ENCODE data around the gene HABP4. TPM values are rescaled to one million over a fixed set of nuclear protein-coding genes. Genes with fewer than 3 reads are reported as not detected.
A peak's percentile ranks its signal among the peaks of the same experiment; 100 is the strongest.

Gene HABP4
- total RNA-seq, 1 experiment from 2014 or later = 21.0 TPM

DNA sequence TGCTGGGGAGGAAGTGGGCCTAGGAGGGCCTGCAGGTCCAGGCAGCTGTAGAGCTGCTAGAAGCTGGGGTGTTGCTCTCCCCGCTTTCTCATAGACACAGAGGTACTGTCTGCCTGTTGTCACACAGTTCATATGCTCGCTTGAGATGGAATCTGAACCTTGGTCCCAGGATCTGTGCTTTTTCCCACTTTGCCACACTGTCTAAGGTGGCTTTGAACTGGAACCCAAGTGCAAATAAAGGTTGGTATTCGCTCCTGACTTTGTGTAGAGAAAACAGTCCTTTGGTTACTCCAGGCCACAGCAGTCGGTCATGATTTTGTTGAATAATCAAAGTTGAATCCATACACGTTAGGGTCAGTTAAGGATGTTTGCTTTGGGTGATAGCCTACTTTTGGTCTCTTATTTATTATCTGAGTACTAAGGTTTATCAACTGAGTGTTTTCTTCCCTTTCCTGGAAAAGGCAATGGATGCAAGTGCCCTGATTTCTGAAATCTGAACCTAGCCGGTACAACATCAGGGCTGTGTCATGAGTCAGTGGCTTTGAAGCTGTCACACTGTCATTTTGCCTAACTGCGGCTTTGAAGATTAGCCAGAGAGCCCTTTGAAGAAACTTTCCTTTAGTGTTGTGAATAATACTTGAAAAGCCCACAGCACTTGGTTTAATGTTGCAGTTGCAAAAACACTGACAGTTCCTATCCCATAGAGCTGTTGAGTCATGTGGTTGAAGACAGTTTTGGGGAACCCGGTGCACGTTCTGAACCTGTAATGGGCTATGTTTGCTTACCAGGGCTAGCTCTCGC is 41.3 kb downstream of the HABP4 start:
- peak; percentile 76 for ATAC-seq
- no TSS peak for BruUV-seq (replicated peaks)
- TF ChIP-seq POLR2A (IDR thresholded peaks at IDR 0.05; ENCODE audit: borderline replicate concordance, extremely low read depth, insufficient read depth, insufficient read length) (no peak), POLR2AphosphoS5 (IDR thresholded peaks at IDR 0.05; ENCODE audit: low read depth, low read length) (peak; percentile 31; the same call in 1 of the 2 replicates), TCF7L2 (IDR thresholded peaks at IDR 0.05; ENCODE audit: borderline replicate concordance, extremely low read depth, insufficient read depth, insufficient read length) (peak; percentile 63), FOSL1 (IDR thresholded peaks at IDR 0.05; ENCODE audit: low read depth) (peak; percentile 61; the same call in 1 of the 2 replicates), EGR1 (IDR thresholded peaks at IDR 0.05; ENCODE audit: low read depth) (no peak), EZH2 (IDR thresholded peaks at IDR 0.05) (no peak), CBX3 (IDR thresholded peaks at IDR 0.05; ENCODE audit: low read depth) (no peak), JUND (IDR thresholded peaks at IDR 0.05) (peak; percentile 81), ELF1 (IDR thresholded peaks at IDR 0.05; ENCODE audit: borderline replicate concordance, low read depth) (no peak), SIN3A (IDR thresholded peaks at IDR 0.05; ENCODE audit: low read depth) (peak; percentile 85), RAD21 (IDR thresholded peaks at IDR 0.05; ENCODE audit: low read depth) (no peak), SRF (IDR thresholded peaks at IDR 0.05; ENCODE audit: low read depth) (0 out of 2 replicates have a peak, but pooled peaks have one; percentile 13), SP1 (IDR thresholded peaks at IDR 0.05; ENCODE audit: low read depth) (peak; percentile 64), YY1 (IDR thresholded peaks at IDR 0.05; ENCODE audit: extremely low read depth, insufficient replicate concordance, low read depth, low read length) (no peak)
- TF ChIP-seq, protein P1, sequence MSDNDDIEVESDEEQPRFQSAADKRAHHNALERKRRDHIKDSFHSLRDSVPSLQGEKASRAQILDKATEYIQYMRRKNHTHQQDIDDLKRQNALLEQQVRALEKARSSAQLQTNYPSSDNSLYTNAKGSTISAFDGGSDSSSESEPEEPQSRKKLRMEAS (IDR thresholded peaks at IDR 0.05) = peak; percentile 21; the same call in 1 of the 2 replicates
- TF ChIP-seq, protein P2, sequence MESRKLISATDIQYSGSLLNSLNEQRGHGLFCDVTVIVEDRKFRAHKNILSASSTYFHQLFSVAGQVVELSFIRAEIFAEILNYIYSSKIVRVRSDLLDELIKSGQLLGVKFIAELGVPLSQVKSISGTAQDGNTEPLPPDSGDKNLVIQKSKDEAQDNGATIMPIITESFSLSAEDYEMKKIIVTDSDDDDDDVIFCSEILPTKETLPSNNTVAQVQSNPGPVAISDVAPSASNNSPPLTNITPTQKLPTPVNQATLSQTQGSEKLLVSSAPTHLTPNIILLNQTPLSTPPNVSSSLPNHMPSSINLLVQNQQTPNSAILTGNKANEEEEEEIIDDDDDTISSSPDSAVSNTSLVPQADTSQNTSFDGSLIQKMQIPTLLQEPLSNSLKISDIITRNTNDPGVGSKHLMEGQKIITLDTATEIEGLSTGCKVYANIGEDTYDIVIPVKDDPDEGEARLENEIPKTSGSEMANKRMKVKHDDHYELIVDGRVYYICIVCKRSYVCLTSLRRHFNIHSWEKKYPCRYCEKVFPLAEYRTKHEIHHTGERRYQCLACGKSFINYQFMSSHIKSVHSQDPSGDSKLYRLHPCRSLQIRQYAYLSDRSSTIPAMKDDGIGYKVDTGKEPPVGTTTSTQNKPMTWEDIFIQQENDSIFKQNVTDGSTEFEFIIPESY (IDR thresholded peaks at IDR 0.05; ENCODE audit: extremely low read depth, insufficient replicate concordance, low read length) = no peak
- TF ChIP-seq, protein P3, sequence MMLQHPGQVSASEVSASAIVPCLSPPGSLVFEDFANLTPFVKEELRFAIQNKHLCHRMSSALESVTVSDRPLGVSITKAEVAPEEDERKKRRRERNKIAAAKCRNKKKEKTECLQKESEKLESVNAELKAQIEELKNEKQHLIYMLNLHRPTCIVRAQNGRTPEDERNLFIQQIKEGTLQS (IDR thresholded peaks at IDR 0.05) = no peak
- TF ChIP-seq, protein P4, sequence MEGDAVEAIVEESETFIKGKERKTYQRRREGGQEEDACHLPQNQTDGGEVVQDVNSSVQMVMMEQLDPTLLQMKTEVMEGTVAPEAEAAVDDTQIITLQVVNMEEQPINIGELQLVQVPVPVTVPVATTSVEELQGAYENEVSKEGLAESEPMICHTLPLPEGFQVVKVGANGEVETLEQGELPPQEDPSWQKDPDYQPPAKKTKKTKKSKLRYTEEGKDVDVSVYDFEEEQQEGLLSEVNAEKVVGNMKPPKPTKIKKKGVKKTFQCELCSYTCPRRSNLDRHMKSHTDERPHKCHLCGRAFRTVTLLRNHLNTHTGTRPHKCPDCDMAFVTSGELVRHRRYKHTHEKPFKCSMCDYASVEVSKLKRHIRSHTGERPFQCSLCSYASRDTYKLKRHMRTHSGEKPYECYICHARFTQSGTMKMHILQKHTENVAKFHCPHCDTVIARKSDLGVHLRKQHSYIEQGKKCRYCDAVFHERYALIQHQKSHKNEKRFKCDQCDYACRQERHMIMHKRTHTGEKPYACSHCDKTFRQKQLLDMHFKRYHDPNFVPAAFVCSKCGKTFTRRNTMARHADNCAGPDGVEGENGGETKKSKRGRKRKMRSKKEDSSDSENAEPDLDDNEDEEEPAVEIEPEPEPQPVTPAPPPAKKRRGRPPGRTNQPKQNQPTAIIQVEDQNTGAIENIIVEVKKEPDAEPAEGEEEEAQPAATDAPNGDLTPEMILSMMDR (IDR thresholded peaks at IDR 0.05 in 2 of 3, conservative IDR thresholded peaks at IDR 0.05 in 1 of 3; ENCODE audit: borderline replicate concordance in 1 of 3, insufficient read depth in 1 of 3, low read depth in 2 of 3, low read length in 2 of 3) = no peak
- TF ChIP-seq, protein P5, sequence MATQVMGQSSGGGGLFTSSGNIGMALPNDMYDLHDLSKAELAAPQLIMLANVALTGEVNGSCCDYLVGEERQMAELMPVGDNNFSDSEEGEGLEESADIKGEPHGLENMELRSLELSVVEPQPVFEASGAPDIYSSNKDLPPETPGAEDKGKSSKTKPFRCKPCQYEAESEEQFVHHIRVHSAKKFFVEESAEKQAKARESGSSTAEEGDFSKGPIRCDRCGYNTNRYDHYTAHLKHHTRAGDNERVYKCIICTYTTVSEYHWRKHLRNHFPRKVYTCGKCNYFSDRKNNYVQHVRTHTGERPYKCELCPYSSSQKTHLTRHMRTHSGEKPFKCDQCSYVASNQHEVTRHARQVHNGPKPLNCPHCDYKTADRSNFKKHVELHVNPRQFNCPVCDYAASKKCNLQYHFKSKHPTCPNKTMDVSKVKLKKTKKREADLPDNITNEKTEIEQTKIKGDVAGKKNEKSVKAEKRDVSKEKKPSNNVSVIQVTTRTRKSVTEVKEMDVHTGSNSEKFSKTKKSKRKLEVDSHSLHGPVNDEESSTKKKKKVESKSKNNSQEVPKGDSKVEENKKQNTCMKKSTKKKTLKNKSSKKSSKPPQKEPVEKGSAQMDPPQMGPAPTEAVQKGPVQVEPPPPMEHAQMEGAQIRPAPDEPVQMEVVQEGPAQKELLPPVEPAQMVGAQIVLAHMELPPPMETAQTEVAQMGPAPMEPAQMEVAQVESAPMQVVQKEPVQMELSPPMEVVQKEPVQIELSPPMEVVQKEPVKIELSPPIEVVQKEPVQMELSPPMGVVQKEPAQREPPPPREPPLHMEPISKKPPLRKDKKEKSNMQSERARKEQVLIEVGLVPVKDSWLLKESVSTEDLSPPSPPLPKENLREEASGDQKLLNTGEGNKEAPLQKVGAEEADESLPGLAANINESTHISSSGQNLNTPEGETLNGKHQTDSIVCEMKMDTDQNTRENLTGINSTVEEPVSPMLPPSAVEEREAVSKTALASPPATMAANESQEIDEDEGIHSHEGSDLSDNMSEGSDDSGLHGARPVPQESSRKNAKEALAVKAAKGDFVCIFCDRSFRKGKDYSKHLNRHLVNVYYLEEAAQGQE (IDR thresholded peaks at IDR 0.05; ENCODE audit: low read depth) = no peak

More for the DNA sequence above, 41.3 kb downstream of the HABP4 start:
- no peak overlapping the region for H2AFZ ChIP-seq (ENCODE audit: low read depth, low read length, poor library complexity, severe bottlenecking)
- H3K4me3 ChIP-seq (replicated peaks in 1 of 2; ENCODE audit: low read depth in 1 of 2, low read length in 2 of 2) = no peak overlapping the region
- CTCF ChIA-PET = no interaction called here
- RAD21 ChIA-PET (ENCODE audit: low non-redundant PET in 1 of 2, low total read pairs in 2 of 2, uncharacterized antibody in 2 of 2, unreplicated experiment in 2 of 2) = no interaction called here
- H4K20me1 ChIP-seq (ENCODE audit: insufficient read depth) = no peaks in the 10 kb centered on the region
- H3K9ac ChIP-seq (ENCODE audit: low read length) = no peak overlapping the region
- peak overlapping the region; percentile 51 for H3K4me2 ChIP-seq (ENCODE audit: low read length)
- no peaks in the 10 kb centered on the region for H3K9me2 ChIP-seq (ENCODE audit: insufficient read depth)
- no peaks in the 10 kb centered on the region for H3K79me2 ChIP-seq (ENCODE audit: insufficient read depth, low read length)
- no peaks in the 10 kb centered on the region for H3K9me3 ChIP-seq (ENCODE audit: control insufficient read depth in 1 of 2, insufficient read depth in 1 of 2, low read depth in 1 of 2, low read length in 2 of 2)
- H3K27me3 ChIP-seq (ENCODE audit: insufficient read depth, low read length) = no peaks in the 10 kb centered on the region
- POLR2A ChIA-PET = no interaction called here
- intact Hi-C loops (cut with micrococcal nuclease) = no loop called here
- peaks cover 7 to 14% of the 10 kb centered on the region in 2 experiments; a peak in 3 of 4 replicates for H3K36me3 ChIP-seq (ENCODE audit: control insufficient read depth in 1 of 2, insufficient read depth in 2 of 2, low read length in 2 of 2)
- H3K27ac ChIP-seq (ENCODE audit: low read depth, low read length) = peak overlapping the region; percentile 42
- peaks cover 21 to 28% of the 10 kb centered on the region in 2 experiments for H3K4me1 ChIP-seq (ENCODE audit: control insufficient read depth in 1 of 2, insufficient read depth in 2 of 2, low read length in 2 of 2)
- DNase-seq (ENCODE audit: low read depth, low spot score) = peak; percentile 35

Measured in HCT116 (cell line).